Measurements from ENCODE around the gene RAPGEF4.

The RAPGEF4 gene

GRCh38 chr2:172997031-172997430 is 261.4 kb downstream of the RAPGEF4 start:
- in situ Hi-C loops (cut with HindIII; ENCODE audit: low pct_ligation_motif_present, low pct_unique_long_range_greater_than_20kb, low sequenced_read_pairs) = no loop called here
- no peak for DNase-seq

- in situ Hi-C loops (cut with HindIII; ENCODE audit: low pct_ligation_motif_present, low pct_unique_long_range_greater_than_20kb, low sequenced_read_pairs) = no loop called here
- DNase-seq = no peak
Measured at GRCh38 chr2:172998547-172999272, 263.1 kb downstream of the RAPGEF4 start.

GRCh38 chr2:172999641-173000386 is 264.2 kb downstream of the RAPGEF4 start:
- in situ Hi-C loops (cut with HindIII; ENCODE audit: low pct_ligation_motif_present, low pct_unique_long_range_greater_than_20kb, low sequenced_read_pairs) = no loop called here
- no peak for DNase-seq

GRCh38 chr2:173001664-173002604 is 266.3 kb downstream of the RAPGEF4 start:
- in situ Hi-C loops (cut with HindIII; ENCODE audit: low pct_ligation_motif_present, low pct_unique_long_range_greater_than_20kb, low sequenced_read_pairs) = no loop called here
- no peak for DNase-seq

GRCh38 chr2:173002751-173003541 is 267.3 kb downstream of the RAPGEF4 start:
- in situ Hi-C loops (cut with HindIII; ENCODE audit: low pct_ligation_motif_present, low pct_unique_long_range_greater_than_20kb, low sequenced_read_pairs) = no loop called here
- DNase-seq = no peak

GRCh38 chr2:173008786-173009185 is 273.1 kb downstream of the RAPGEF4 start:
- no peak for DNase-seq
- in situ Hi-C loops (cut with HindIII; ENCODE audit: low pct_ligation_motif_present, low pct_unique_long_range_greater_than_20kb, low sequenced_read_pairs) = no loop called here

- no peak for DNase-seq
- in situ Hi-C loops (cut with HindIII; ENCODE audit: low pct_ligation_motif_present, low pct_unique_long_range_greater_than_20kb, low sequenced_read_pairs) = no loop called here
Measured at GRCh38 chr2:173010233-173010632, 274.6 kb downstream of the RAPGEF4 start.

- in situ Hi-C loops (cut with HindIII; ENCODE audit: low pct_ligation_motif_present, low pct_unique_long_range_greater_than_20kb, low sequenced_read_pairs) = no loop called here
- no peak for DNase-seq
Measured at GRCh38 chr2:173016451-173016850, 280.8 kb downstream of the RAPGEF4 start.

GRCh38 chr2:173017646-173018420 is 282.2 kb downstream of the RAPGEF4 start:
- DNase-seq = no peak
- in situ Hi-C loops (cut with HindIII; ENCODE audit: low pct_ligation_motif_present, low pct_unique_long_range_greater_than_20kb, low sequenced_read_pairs) = no loop called here

- no peak for DNase-seq
- in situ Hi-C loops (cut with HindIII; ENCODE audit: low pct_ligation_motif_present, low pct_unique_long_range_greater_than_20kb, low sequenced_read_pairs) = no loop called here
Measured at GRCh38 chr2:173019755-173020154, 284.1 kb downstream of the RAPGEF4 start.

GRCh38 chr2:173021939-173022371 is 286.3 kb downstream of the RAPGEF4 start:
- peak; percentile 12 for DNase-seq
- in situ Hi-C loops (cut with HindIII; ENCODE audit: low pct_ligation_motif_present, low pct_unique_long_range_greater_than_20kb, low sequenced_read_pairs) = no loop called here

- in situ Hi-C loops (cut with HindIII; ENCODE audit: low pct_ligation_motif_present, low pct_unique_long_range_greater_than_20kb, low sequenced_read_pairs) = no loop called here
- no peak for DNase-seq
Measured at GRCh38 chr2:173023718-173024117, 288.1 kb downstream of the RAPGEF4 start.

GRCh38 chr2:173026479-173026878 is 290.8 kb downstream of the RAPGEF4 start:
- DNase-seq = no peak
- in situ Hi-C loops (cut with HindIII; ENCODE audit: low pct_ligation_motif_present, low pct_unique_long_range_greater_than_20kb, low sequenced_read_pairs) = loop anchor here (25.0 kb wide), 1 partner anchor 186 kb away; no protein-coding TSS in a partner anchor

- in situ Hi-C loops (cut with HindIII; ENCODE audit: low pct_ligation_motif_present, low pct_unique_long_range_greater_than_20kb, low sequenced_read_pairs) = loop anchor here (25.0 kb wide), 1 partner anchor 185 kb away; no protein-coding TSS in a partner anchor
- peak; percentile 87 for DNase-seq
Measured at GRCh38 chr2:173027181-173028128, 291.8 kb downstream of the RAPGEF4 start.

GRCh38 chr2:173028141-173028540 is 292.5 kb downstream of the RAPGEF4 start:
- in situ Hi-C loops (cut with HindIII; ENCODE audit: low pct_ligation_motif_present, low pct_unique_long_range_greater_than_20kb, low sequenced_read_pairs) = loop anchor here (25.0 kb wide), 1 partner anchor 184 kb away; no protein-coding TSS in a partner anchor
- no peak for DNase-seq

GRCh38 chr2:173028671-173029070 is 293.0 kb downstream of the RAPGEF4 start:
- in situ Hi-C loops (cut with HindIII; ENCODE audit: low pct_ligation_motif_present, low pct_unique_long_range_greater_than_20kb, low sequenced_read_pairs) = loop anchor here (25.0 kb wide), 1 partner anchor 184 kb away; no protein-coding TSS in a partner anchor
- DNase-seq = no peak

Measured in ACHN (cell line).